ENCODE measurements around the gene SLC6A9. TPM values are rescaled to one million over a fixed set of nuclear protein-coding genes. Genes with fewer than 3 reads are reported as not detected.

Gene SLC6A9
- total RNA-seq, 1 donor = 25.9 TPM

DNA sequence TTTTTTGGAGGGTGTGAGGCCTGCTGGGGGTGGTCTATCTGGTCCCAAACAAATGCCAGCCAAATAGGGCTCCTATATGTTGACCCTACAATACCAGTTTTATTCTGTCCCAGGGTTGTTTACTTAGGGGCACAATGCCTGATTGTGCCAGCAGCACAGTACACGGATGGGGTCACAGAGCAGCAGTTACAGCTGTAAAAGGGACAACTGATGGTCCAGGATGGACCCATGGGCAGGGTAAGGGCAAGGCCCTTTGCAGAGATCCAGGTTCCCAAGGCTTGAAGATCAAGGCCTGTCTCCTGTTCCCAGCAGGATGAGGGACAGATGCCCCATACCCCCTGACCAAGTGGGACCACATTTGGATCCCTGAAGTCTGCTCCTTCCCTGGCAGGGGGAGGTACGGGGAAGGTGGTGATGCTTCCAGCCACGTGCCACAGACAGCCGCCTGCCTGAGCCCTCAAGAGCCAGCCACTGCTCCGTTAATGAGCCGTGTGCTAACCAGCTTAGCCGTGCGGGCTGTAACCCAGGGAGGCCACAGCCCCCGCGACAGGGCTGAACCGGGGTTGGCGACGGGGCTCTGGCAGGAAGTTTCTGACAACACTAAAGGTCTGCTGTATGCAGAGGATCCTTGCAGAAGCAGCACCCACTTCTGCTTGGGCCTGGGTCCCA is 18.2 kb downstream of the SLC6A9 start:
- H3K4me3 ChIP-seq (ENCODE audit: low read depth, low read length) = no peak overlapping the region
- no peak for DNase-seq (ENCODE audit: low read depth)
- no peak for TF ChIP-seq CTCF (IDR thresholded peaks at IDR 0.05; ENCODE audit: insufficient read depth, low read length)

DNA sequence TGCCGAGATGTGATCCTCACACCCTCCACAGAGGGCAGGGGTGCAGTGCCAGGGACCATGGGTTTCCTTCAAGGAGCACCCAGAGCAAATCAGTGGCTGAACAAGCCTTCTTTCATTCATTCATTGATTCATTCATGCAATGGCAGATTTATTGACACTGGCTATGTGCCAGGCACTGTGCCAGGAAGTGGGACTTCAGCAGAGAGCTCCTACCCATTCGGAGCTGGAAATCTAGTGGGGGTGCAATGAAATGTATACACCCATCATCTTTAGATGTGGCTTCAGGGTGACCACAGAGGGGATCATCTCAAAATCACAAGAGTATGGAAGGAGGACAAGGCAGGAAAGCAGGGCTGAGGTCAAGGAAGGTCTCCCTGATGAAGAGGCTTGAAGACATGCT is 18.9 kb downstream of the SLC6A9 start:
- no peak overlapping the region for H3K4me3 ChIP-seq (ENCODE audit: low read depth, low read length)
- DNase-seq (ENCODE audit: low read depth) = no peak
- TF ChIP-seq CTCF (IDR thresholded peaks at IDR 0.05; ENCODE audit: insufficient read depth, low read length) = no peak

DNA sequence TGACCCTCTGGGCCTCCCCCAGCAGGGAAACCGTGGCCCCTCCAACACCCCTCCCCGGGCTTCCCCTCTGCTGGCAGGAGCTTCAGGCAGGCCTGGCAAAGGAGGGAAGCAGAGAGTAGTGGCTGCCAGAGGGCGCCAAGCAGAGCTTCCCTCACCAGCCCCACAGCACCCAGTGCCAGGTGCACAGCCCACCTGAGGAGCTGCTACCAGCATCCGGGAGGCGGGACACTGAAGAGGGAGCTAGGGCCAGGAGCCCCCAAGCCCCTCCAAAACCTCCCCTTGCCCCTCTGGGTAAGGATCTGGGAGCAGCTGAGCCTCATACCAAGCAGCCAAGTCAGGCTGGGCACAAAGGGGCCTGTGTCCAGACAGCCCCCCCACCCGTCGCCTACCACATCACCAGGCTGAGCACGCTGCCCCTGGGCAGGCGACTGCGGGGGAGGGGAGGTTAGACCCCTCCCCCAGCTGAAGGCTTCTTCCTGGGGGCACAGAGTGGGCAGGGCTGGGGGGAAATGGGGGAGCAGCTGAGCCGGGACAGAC is 20.3 kb downstream of the SLC6A9 start:
- TF ChIP-seq CTCF (IDR thresholded peaks at IDR 0.05; ENCODE audit: insufficient read depth, low read length) = no peak
- no peak for DNase-seq (ENCODE audit: low read depth)
- H3K4me3 ChIP-seq (ENCODE audit: low read depth, low read length) = no peak overlapping the region

DNA sequence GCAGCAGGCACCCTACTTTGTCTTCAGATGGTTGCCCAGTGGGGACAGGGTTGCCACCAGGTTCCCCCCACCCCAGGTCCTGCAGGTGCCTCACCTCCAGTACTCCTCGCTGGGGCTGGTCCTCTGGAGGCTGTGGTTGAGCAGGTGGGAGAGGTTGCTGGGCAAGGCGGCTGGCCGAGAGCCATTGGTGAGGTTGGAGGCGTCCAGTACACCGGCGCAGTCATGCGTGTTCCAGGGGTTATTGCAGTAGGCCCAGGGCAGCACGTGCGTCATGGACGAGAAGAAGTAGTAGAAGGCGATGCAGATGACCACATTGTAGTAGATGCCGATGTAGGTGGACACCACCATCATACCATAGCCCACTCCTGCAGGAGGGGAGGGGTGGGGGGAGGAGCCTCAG is 23.0 kb downstream of the SLC6A9 start:
- TF ChIP-seq CTCF (IDR thresholded peaks at IDR 0.05; ENCODE audit: insufficient read depth, low read length) = no peak
- no peak overlapping the region for H3K4me3 ChIP-seq (ENCODE audit: low read depth, low read length)
- no peak for DNase-seq (ENCODE audit: low read depth)

DNA sequence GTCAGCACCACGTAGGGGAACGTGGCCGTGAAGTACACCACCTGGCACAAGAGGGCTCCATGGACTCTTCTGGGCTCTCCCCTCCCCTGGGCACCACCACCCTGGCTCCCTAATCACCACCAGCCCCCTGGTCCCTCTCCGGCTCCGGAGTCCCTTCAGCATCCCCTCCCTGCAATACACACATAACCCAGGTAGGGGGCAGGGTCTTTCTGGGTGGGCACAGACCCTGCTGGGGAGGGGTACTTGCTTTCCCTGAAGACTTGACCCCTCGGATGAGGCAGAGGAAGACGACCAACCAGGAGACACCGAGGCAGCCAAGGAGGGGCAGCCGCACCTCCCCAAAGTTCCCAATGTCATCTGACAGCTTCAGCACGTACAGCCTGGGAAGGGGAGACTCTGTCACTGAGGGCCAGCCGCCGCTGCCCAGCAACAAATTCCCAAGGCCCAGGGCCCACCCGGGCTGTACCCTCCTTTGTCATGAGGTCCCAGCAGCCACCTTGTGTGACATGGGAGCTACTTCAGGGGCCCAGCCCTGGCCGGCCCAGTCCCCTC is 28.6 kb downstream of the SLC6A9 start:
- no peak for DNase-seq (ENCODE audit: low read depth)
- no peak overlapping the region for H3K4me3 ChIP-seq (ENCODE audit: low read depth, low read length)
- TF ChIP-seq CTCF (IDR thresholded peaks at IDR 0.05; ENCODE audit: insufficient read depth, low read length) = no peak

- no peak for DNase-seq (ENCODE audit: low read depth)
- H3K4me3 ChIP-seq (ENCODE audit: low read depth, low read length) = no peak overlapping the region
- TF ChIP-seq CTCF (IDR thresholded peaks at IDR 0.05; ENCODE audit: insufficient read depth, low read length) = no peak
These were observed 29.1 kb downstream of the SLC6A9 start for GRCh38 chr1:44002165-44002564.

Data from fibroblast of the aortic adventitia (primary cell).